Activated CD8-positive, alpha-beta T cell treated with anti-CD3 and anti-CD28 coated beads for 36 hours (primary cell): ENCODE measurements around the gene FNIP1. TPM values are rescaled to one million over a fixed set of nuclear protein-coding genes. Genes with fewer than 3 reads are reported as not detected.
"Not testable (repeated sequence)": the region's sequence is repeated elsewhere in the genome, so short reads cannot be mapped to it uniquely, and the experiment has no call there.

Source experiments
- ATAC-seq: fragments of 200-7000 bp; cut with Tn5 transposase; one replicate; pipeline ENCODE4 v1.10.0; 2021; ENCODE audit warnings: mild to moderate bottlenecking, moderate library complexity
- CTCF ChIA-PET: fragments of 350-600 bp; sonication (Branson Sonifier 250); formaldehyde crosslinking; loops from one replicate; lab custom pipeline; 2021; ENCODE audit warnings: antibody characterized with exemption; lab: Charles Lee
- POLR2A ChIA-PET: fragments of 350-600 bp; sonication (Branson Sonifier 250); formaldehyde crosslinking; loops from one replicate; lab custom pipeline; 2021; ENCODE audit warnings: antibody characterized with exemption; lab: Charles Lee
- DNase-seq: peaks from one replicate; pipeline ENCODE4 v3.0.0-alpha.2; 2020
- H3K27ac Mint-ChIP-seq: one replicate; pipeline ENCODE4 v1.8.0; 2021; ENCODE audit warnings: mild to moderate bottlenecking, mixed read lengths
- H3K27me3 Mint-ChIP-seq: one replicate; pipeline ENCODE4 v1.8.0; 2021; ENCODE audit warnings: mixed read lengths
- H3K36me3 Mint-ChIP-seq: one replicate; pipeline ENCODE4 v1.8.0; 2021; ENCODE audit warnings: low read depth, mixed read lengths
- H3K4me1 Mint-ChIP-seq: one replicate; pipeline ENCODE4 v1.8.0; 2021; ENCODE audit warnings: low read depth, mixed read lengths
- H3K4me3 Mint-ChIP-seq: one replicate; pipeline ENCODE4 v1.8.0; 2021; ENCODE audit warnings: mild to moderate bottlenecking, moderate library complexity, mixed read lengths
- H3K9me3 Mint-ChIP-seq: one replicate; pipeline ENCODE4 v1.8.0; 2021; ENCODE audit warnings: mixed read lengths
- CTCF ChIP-seq: fragments of 200-600 bp; IDR thresholded peaks from one replicate; pipeline ENCODE4 v1.8.0; 2022; ENCODE audit warnings: antibody characterized with exemption, mild to moderate bottlenecking
- intact Hi-C: fragments of 100-400 bp; cut with micrococcal nuclease; formaldehyde crosslinking; loops from one replicate; pipeline ENCODE4 v1.10.0; 2022
- total RNA-seq, 2 experiments: library from RNA; stranded (reverse); gene quantifications; one replicate each; pipeline ENCODE4 v1.2.3, GENCODE V29; 2021

FNIP1 gene
- total RNA-seq, 2 experiments from 2014 or later, result 15.9 to 16.0 TPM

GRCh38 chr5:131720714-131721113 is 76.1 kb downstream of the FNIP1 start:
- no peak overlapping the region for H3K27ac Mint-ChIP-seq
- no peak overlapping the region for H3K4me3 Mint-ChIP-seq
- H3K4me1 Mint-ChIP-seq, result no peaks in the 10 kb centered on the region
- intact Hi-C loops, result no loop called here
- H3K36me3 Mint-ChIP-seq, result peaks cover 38% of the 10 kb centered on the region
- peaks cover 3% of the 10 kb centered on the region for H3K9me3 Mint-ChIP-seq
- CTCF ChIA-PET, result interaction anchor here (1.2 kb wide), 1 partner anchor 131 kb away, joined by 3 read pairs; no protein-coding TSS in a partner anchor
- DNase-seq, result no peak
- no peak for TF ChIP-seq CTCF
- POLR2A ChIA-PET, result no interaction called here
- no peak for ATAC-seq
- no peaks in the 10 kb centered on the region for H3K27me3 Mint-ChIP-seq

GRCh38 chr5:131719564-131719963 is 77.3 kb downstream of the FNIP1 start:
- DNase-seq, result no peak
- Mint-ChIP-seq H3K4me3 (no peak overlapping the region), H3K27me3 (no peaks in the 10 kb centered on the region), H3K4me1 (no peaks in the 10 kb centered on the region), H3K36me3 (peaks cover 39% of the 10 kb centered on the region), H3K27ac (no peak overlapping the region), H3K9me3 (peaks cover 3% of the 10 kb centered on the region)
- no peak for TF ChIP-seq CTCF
- intact Hi-C loops, result no loop called here
- ChIA-PET POLR2A (no interaction called here), CTCF (interaction anchor here (0.6 kb wide), 1 partner anchor 470 kb away, joined by 3 read pairs; no protein-coding TSS in a partner anchor)
- no peak for ATAC-seq

- Mint-ChIP-seq H3K27me3 (no peaks in the 10 kb centered on the region), H3K4me3 (no peak overlapping the region), H3K4me1 (no peaks in the 10 kb centered on the region), H3K36me3 (peaks cover 42% of the 10 kb centered on the region), H3K27ac (no peak overlapping the region), H3K9me3 (peaks cover 3% of the 10 kb centered on the region)
- ChIA-PET CTCF (interaction anchor here (0.6 kb wide), 1 partner anchor 123 kb away, joined by 3 read pairs; no protein-coding TSS in a partner anchor), POLR2A (no interaction called here)
- no peak for DNase-seq
- intact Hi-C loops, result no loop called here
- ATAC-seq, result no peak
- no peak for TF ChIP-seq CTCF
These were observed 78.3 kb downstream of the FNIP1 start for GRCh38 chr5:131718487-131719014.

GRCh38 chr5:131717164-131717563 is 79.7 kb downstream of the FNIP1 start:
- ATAC-seq, H3K4me3 Mint-ChIP-seq, H3K27me3 Mint-ChIP-seq, H3K27ac Mint-ChIP-seq, CTCF ChIA-PET, DNase-seq, POLR2A ChIA-PET, intact Hi-C loops, H3K4me1 Mint-ChIP-seq, H3K9me3 Mint-ChIP-seq: not testable (repeated sequence)
- peaks cover 44% of the 10 kb centered on the region for H3K36me3 Mint-ChIP-seq

- TF ChIP-seq CTCF, result no peak
- H3K27ac Mint-ChIP-seq, result no peak overlapping the region
- ChIA-PET POLR2A (no interaction called here), CTCF (no interaction called here)
- H3K9me3 Mint-ChIP-seq, result peaks cover 3% of the 10 kb centered on the region
- ATAC-seq, result no peak
- H3K4me3 Mint-ChIP-seq, result no peak overlapping the region
- H3K36me3 Mint-ChIP-seq, result peaks cover 40% of the 10 kb centered on the region
- DNase-seq, result no peak
- no peaks in the 10 kb centered on the region for H3K4me1 Mint-ChIP-seq
- intact Hi-C loops, result no loop called here
- H3K27me3 Mint-ChIP-seq, result no peaks in the 10 kb centered on the region
These were observed 80.2 kb downstream of the FNIP1 start for GRCh38 chr5:131716650-131717049.
